HS-27A (cell line): ENCODE measurements around the gene ZNF311.
"Not testable (repeated sequence)": the region's sequence is repeated elsewhere in the genome, so short reads cannot be mapped to it uniquely, and the experiment has no call there.

Experiments used
- DNase-seq: peaks from one replicate; pipeline ENCODE4 v3.0.0-alpha.2; 2012; ENCODE audit warnings: low read depth, missing footprints

Gene ZNF311

GRCh38 chr6:28953585-28954258, 51.4 kb downstream of the ZNF311 start:
- no peak for DNase-seq

GRCh38 chr6:28953039-28953584, 52.0 kb downstream of the ZNF311 start:
- no peak for DNase-seq

DNA sequence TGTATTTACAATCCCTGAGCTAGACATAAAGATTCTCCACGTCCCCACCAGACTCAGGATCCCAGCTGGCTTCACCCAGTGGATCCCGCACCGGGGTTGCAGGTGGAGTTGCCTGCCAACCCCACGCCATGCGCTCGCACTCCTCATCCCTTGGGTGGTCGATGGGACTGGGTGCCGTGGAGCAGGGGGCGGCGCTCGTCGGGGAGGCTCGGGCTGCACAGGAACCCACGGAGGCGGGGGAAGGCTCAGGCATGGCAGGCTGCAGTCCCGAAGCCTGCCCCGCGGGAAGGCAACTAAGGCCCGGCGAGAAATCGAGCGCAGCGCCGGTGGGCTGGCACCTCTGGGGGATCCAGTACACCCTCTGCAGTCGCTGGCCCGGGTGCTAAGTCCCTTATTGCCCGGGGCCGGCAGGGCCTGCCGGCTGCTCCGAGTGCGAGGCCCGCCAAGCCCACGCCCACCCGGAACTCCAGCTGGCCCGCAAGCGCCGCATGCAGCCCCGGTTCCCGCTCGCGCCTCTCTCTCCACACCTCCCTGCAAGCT, 55.4 kb downstream of the ZNF311 start:
- DNase-seq, result not testable (repeated sequence)

- no peak for DNase-seq
These were observed 56.2 kb downstream of the ZNF311 start for GRCh38 chr6:28948782-28949486.

DNA sequence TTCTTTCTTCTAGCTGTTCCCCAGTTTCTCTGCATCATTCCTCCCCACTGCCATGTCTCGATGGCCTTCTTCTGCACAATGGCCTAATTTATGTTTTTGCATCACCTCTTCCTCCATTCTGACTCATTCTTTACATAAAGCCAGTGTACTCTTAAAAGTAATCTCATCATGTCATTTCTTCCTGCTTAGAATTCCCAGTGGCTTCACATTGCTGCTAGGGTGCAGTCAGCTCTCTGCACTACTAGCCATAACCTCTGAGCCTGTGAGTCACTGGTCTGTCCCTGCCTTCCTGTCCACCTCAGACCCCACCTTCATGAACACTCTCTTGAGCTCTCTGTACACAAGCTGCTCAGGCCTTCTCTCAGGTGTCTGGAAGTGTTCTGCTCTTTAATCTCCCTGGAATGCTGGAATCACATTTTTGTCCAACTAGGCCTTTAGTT, 57.3 kb downstream of the ZNF311 start:
- DNase-seq, result no peak

DNA sequence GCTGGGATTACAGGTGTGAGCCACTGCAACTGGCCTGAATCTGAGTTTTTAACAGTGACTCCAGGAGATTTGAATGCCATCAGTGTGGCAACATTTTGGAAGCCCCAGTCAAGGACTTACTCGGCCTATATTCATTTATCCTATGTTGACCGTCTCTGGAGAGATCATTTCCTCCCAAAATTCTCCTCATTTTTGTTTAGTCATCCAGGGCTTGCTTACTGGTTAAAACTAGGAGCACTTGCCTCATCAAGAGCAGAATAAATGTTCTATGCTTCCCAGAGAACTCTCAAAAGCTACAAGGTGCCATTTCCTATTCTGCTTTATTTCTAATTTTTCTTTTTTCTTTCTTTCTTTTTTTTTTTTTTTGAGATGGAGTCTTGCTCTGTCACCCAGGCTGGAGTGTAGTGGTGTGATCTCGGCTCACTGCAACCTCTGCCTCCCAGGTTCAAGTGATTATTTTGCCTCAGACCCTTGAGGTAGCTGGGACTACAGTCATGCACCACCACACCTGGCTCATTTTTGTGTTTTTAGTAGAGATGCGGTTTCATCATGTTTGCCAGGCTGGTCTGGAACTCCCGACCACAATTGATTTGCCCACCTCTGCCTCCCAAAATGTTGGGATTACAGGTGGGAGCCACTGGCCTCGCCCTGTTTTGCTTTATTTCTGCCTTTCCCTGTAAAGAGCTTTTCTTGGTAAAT, 57.9 kb downstream of the ZNF311 start:
- DNase-seq, result no peak

- DNase-seq, result no peak
These were observed 59.8 kb downstream of the ZNF311 start for GRCh38 chr6:28945349-28945748.
